DND-41 (cell line): ENCODE measurements around the gene GGT5.
"Not testable (repeated sequence)": the region's sequence is repeated elsewhere in the genome, so short reads cannot be mapped to it uniquely, and the experiment has no call there.

Experiments used
- ATAC-seq: fragments of 200-7000 bp; cut with Tn5 transposase; 3 replicates; pipeline ENCODE4 v1.9.1; 2021; ENCODE audit warnings: low read depth; ENCODE audit not compliant: insufficient read depth
- DNase-seq: peaks from one replicate; pipeline ENCODE4 v3.0.0-alpha.2; 2020
- H2AFZ ChIP-seq: 2 replicates; pipeline ENCODE4 v1.6.0; 2012; ENCODE audit warnings: low read depth, low read length
- H3K27ac ChIP-seq: 2 replicates; pipeline ENCODE4 v1.5.1; 2012; ENCODE audit warnings: low read length, inconsistent platforms
- H3K27me3 ChIP-seq: fragments of 200-600 bp; sonication (generic); 2 replicates; pipeline ENCODE4 v1.6.0; 2012; ENCODE audit warnings: low read length, mild to moderate bottlenecking, inconsistent platforms; ENCODE audit not compliant: insufficient read depth, poor library complexity
- H3K36me3 ChIP-seq: 2 replicates; pipeline ENCODE4 v1.5.1; 2012; ENCODE audit warnings: low read length, inconsistent platforms; ENCODE audit not compliant: insufficient read depth
- H3K4me1 ChIP-seq: 2 replicates; pipeline ENCODE4 v1.5.1; 2012; ENCODE audit warnings: mild to moderate bottlenecking, low read length; ENCODE audit not compliant: insufficient read depth
- H3K4me2 ChIP-seq: 2 replicates; pipeline ENCODE4 v1.6.0; 2012; ENCODE audit warnings: mild to moderate bottlenecking, moderate library complexity, low read length, inconsistent platforms; ENCODE audit not compliant: insufficient read depth
- H3K4me3 ChIP-seq, 2 experiments: fragments of 200-600 bp in 1 of 2; shearing (Covaris generic) in 1 of 2; 2 replicates each; pipeline ENCODE4 v1.5.1; 2012 to 2016; ENCODE audit warnings: inconsistent platforms in 2 of 2, low read length in 2 of 2, mild to moderate bottlenecking in 2 of 2, low read depth in 1 of 2, moderate library complexity in 1 of 2
- H3K79me2 ChIP-seq: 2 replicates; pipeline ENCODE4 v1.6.0; 2012; ENCODE audit warnings: low read length, inconsistent platforms; ENCODE audit not compliant: insufficient read depth
- H3K9ac ChIP-seq: 2 replicates; pipeline ENCODE4 v1.6.0; 2012; ENCODE audit warnings: low read depth, mild to moderate bottlenecking, inconsistent platforms, low read length, moderate library complexity
- H3K9me3 ChIP-seq: 2 replicates; pipeline ENCODE4 v1.5.1; 2012; ENCODE audit warnings: low read length, moderate library complexity, mild to moderate bottlenecking, inconsistent platforms; ENCODE audit not compliant: insufficient read depth, severe bottlenecking
- H4K20me1 ChIP-seq: 2 replicates; pipeline ENCODE4 v1.6.0; 2012; ENCODE audit warnings: low read length; ENCODE audit not compliant: insufficient read depth
- CTCF ChIP-seq: IDR thresholded peaks from 2 replicates; pipeline ENCODE4 v1.5.1; 2012; ENCODE audit warnings: borderline replicate concordance, low read length, moderate library complexity, mild to moderate bottlenecking; ENCODE audit not compliant: poor library complexity, severe bottlenecking; ENCODE audit errors: extremely low read depth
- EZH2 ChIP-seq: IDR thresholded peaks from 3 replicates; pipeline ENCODE4 v1.6.1; 2012; ENCODE audit warnings: borderline replicate concordance, low read depth, mild to moderate bottlenecking, moderate library complexity, low read length, inconsistent platforms; ENCODE audit not compliant: severe bottlenecking

The GGT5 gene

GRCh38 chr22:24216541-24217209 is 28.2 kb downstream of the GGT5 start:
- TF ChIP-seq EZH2 (no peak), CTCF (no peak)
- Histone ChIP-seq H3K27ac (no peak overlapping the region), H3K79me2 (no peaks in the 10 kb centered on the region), H3K9me3 (no peaks in the 10 kb centered on the region), H3K9ac (no peak overlapping the region), H4K20me1 (no peaks in the 10 kb centered on the region), H3K27me3 (no peaks in the 10 kb centered on the region), H3K4me3 (no peak overlapping the region), H3K4me1 (no peaks in the 10 kb centered on the region), H3K36me3 (no peaks in the 10 kb centered on the region), H3K4me2 (no peak overlapping the region), H2AFZ (no peak overlapping the region)
- no peak; the same call in 2 of the 3 replicates for ATAC-seq
- peak; percentile 11 for DNase-seq

GRCh38 chr22:24214467-24215285 is 30.2 kb downstream of the GGT5 start:
- Histone ChIP-seq H2AFZ (no peak overlapping the region), H4K20me1 (no peaks in the 10 kb centered on the region), H3K4me2 (no peak overlapping the region), H3K4me3 (no peak overlapping the region), H3K4me1 (no peaks in the 10 kb centered on the region), H3K9ac (no peak overlapping the region), H3K27me3 (no peaks in the 10 kb centered on the region), H3K36me3 (no peaks in the 10 kb centered on the region), H3K79me2 (no peaks in the 10 kb centered on the region), H3K27ac (no peak overlapping the region), H3K9me3 (no peaks in the 10 kb centered on the region)
- no peak for DNase-seq
- no peak for ATAC-seq
- TF ChIP-seq EZH2 (no peak), CTCF (no peak)

GRCh38 chr22:24213111-24213510 is 31.8 kb downstream of the GGT5 start:
- not testable (repeated sequence) for H3K4me2 ChIP-seq, H4K20me1 ChIP-seq, H3K4me3 ChIP-seq, H3K4me1 ChIP-seq, DNase-seq, ATAC-seq, H2AFZ ChIP-seq, H3K9ac ChIP-seq, H3K79me2 ChIP-seq, H3K9me3 ChIP-seq, H3K27ac ChIP-seq, H3K27me3 ChIP-seq, H3K36me3 ChIP-seq

- not testable (repeated sequence) for H2AFZ ChIP-seq, H3K27me3 ChIP-seq, DNase-seq, H3K27ac ChIP-seq, H3K79me2 ChIP-seq, H4K20me1 ChIP-seq, H3K9me3 ChIP-seq, H3K36me3 ChIP-seq, H3K4me3 ChIP-seq, H3K9ac ChIP-seq, ATAC-seq, H3K4me2 ChIP-seq
- peaks cover 18% of the 10 kb centered on the region for H3K4me1 ChIP-seq
Measured at GRCh38 chr22:24211716-24212115, 33.2 kb downstream of the GGT5 start.

GRCh38 chr22:24210409-24210808 is 34.5 kb downstream of the GGT5 start:
- not testable (repeated sequence) for H3K27ac ChIP-seq, H3K9me3 ChIP-seq, DNase-seq, H3K79me2 ChIP-seq, H3K36me3 ChIP-seq, H3K4me2 ChIP-seq, H3K9ac ChIP-seq, H2AFZ ChIP-seq, H4K20me1 ChIP-seq, ATAC-seq, H3K27me3 ChIP-seq, H3K4me3 ChIP-seq
- H3K4me1 ChIP-seq, result peaks cover 21% of the 10 kb centered on the region
